Skin epidermis (tissue), 12 donors: ENCODE measurements around the gene FOXP1.

Source experiments
- H3K27ac ChIP-seq, 21 experiments: fragments of 200-600 bp; sonication (generic) in 11 of 21; one replicate each; pipeline ENCODE4 v1.5.0; 2020; ENCODE audit warnings: mild to moderate bottlenecking in 3 of 21, inconsistent platforms in 2 of 21, moderate library complexity in 2 of 21
- H3K4me3 ChIP-seq, 7 experiments: fragments of 200-600 bp; sonication (generic) in 2 of 7; one replicate each; pipeline ENCODE4 v1.5.0; 2020; ENCODE audit warnings: inconsistent platforms in 2 of 7, mild to moderate bottlenecking in 2 of 7, moderate library complexity in 1 of 7

FOXP1 gene

DNA sequence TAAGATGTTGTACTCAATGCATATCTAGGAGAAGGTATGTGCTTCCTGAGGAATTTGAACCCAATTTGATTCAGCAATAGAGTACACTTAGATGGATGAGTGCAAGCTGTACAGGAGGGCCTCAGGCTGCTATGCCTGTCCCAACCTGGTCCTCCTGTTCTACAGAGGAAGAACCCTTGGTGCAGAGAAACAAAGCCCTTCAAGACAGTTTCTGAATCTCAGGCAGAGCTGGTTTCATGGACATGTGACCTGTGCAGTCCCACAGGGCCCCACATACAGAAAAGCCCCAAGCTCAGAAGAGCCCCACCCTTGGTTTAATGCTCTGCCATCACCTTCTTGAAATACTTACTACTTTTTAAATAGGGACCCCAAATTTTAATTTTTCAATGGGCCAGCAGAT lies 15.3 kb downstream of the FOXP1 start:
- Histone ChIP-seq H3K27ac (no peak overlapping the region), H3K4me3 (no peak overlapping the region)

DNA sequence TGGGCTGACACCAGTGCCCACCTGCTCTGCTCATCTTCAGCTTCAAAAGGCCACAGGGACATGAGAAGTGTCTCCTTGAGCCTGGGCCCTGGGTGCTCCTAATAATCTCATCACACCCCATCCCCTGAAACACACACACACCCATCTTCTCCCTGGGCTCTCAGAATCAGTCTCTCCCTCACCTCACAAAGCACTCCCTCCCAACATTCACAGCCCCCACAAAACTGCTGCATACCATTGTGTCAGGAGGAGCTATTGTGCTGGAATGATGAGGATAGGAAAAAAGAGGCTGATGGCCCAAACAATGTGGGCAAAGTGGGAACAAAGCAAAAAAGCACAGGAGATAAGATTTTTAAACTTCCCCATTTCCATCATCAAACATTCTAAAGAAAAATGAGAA lies 16.8 kb downstream of the FOXP1 start:
- H3K27ac ChIP-seq, result no peak overlapping the region
- H3K4me3 ChIP-seq, result no peak overlapping the region

DNA sequence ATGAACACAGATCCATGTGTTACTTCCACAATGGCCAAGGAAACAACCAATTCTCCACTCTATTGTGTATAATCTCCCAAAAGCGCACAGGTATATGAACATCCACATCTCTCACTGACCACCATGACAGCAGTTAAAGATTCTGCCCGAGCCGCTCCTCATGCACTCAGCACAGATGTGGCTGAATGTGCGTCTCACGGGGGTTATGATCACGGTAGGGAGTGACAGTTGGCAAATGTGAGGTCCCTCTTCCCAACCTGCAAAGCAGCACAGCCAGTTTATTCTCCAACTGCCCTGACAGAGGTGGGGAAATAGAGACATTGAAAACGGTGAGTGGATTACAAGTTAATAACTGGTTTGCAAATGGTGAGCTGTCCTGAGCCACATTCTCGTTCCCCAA lies 17.6 kb downstream of the FOXP1 start:
- Histone ChIP-seq H3K4me3 (no peak overlapping the region), H3K27ac (no peak overlapping the region)

DNA sequence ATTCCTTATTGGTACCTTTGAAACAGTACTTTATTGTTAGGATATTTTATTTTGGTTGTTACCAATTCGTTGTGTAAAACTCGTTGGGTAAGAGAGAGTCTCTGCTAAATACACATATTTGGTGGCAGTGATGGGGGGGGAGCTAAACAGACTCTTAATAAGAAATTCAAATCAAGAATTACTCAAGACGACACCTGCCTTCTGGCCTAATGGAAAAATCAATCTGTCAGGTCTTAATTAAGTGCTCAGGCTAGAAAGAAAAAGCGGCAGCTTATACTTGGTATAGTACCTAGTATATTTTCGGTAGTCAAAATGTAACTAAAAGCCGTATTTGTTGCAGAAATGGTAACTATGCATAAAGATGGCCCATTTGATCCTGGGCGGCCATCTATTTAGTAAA lies 18.2 kb downstream of the FOXP1 start:
- H3K4me3 ChIP-seq, result no peak overlapping the region

DNA sequence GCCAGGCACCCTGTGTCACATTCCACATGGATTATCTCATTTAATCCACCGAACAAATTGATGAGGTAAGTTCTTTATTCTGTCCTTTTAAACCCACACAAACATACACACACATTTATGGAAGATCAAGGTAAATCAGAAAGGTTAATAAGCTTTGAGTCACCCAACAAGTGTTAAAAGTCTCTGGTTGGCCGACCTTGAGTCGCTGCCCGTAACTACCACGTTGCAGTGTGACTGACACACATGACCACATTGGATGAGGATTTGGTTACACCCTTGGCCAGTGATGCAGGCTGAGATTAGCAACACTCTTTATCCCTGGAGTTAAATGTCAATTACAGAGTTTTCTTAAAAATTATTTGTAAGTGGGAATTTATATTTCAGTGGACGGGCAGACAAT lies 19.2 kb downstream of the FOXP1 start:
- no peak overlapping the region for H3K4me3 ChIP-seq
- H3K27ac ChIP-seq, result no peak overlapping the region

More for the DNA sequence above, 18.2 kb downstream of the FOXP1 start:
- H3K27ac ChIP-seq, result no peak overlapping the region

DNA sequence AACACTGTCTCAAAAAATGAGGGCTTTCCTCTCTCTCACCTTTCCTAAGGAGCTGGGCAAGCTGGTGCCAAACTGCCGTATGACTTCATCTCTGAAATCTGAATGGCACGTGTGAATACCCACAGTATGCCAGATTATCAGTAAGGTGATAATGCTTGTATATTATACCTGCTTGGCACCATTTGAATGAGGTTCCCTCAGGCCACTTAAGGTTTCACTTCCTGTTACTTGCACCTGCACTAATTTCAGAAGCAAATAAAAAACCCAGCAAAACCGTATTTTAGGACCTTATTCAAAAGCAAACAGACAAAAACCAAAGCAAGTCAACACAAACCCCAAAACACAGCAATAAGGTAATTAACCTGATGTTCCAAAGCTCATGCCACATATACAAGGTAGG lies 19.7 kb downstream of the FOXP1 start:
- Histone ChIP-seq H3K27ac (no peak overlapping the region), H3K4me3 (no peak overlapping the region)

DNA sequence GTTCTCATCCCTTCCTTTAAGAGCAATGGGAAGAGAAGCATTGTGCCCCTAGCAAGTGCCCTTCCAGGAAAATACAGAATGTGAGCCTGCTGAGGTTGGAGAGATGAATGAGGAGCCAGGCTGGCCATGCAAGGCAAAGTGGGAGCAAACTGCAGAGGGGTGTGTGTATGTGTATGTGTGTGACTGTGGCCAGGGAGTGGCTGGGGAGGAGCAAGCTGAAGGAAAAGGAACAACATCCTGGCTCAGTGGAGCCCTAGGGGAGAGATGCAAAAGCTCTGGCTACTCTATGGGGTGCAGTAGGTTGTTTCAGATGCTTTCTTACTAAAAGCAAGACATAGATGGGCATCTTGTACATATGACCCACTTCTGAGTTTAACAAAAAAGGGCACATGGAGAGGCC lies 20.6 kb downstream of the FOXP1 start:
- Histone ChIP-seq H3K4me3 (no peak overlapping the region), H3K27ac (no peak overlapping the region)

DNA sequence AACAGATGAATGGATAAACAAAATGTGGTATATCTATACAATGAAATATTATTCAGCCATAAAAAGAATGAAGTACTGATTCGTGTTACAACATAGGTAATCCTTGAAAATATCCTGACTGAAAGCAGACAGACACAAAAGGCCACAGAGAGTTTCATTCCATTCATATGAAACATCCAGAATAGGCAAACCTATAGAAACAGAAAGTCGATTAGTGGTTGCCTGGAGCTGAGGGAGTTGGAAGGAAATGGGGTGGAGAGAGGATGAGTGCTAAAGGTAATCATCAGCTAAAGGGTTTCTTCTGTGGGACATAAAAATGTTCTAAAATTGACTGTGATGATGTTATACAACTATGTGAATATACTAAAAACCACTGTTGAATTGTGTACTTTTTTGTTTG lies 22.9 kb downstream of the FOXP1 start:
- Histone ChIP-seq H3K27ac (no peak overlapping the region), H3K4me3 (no peak overlapping the region)

DNA sequence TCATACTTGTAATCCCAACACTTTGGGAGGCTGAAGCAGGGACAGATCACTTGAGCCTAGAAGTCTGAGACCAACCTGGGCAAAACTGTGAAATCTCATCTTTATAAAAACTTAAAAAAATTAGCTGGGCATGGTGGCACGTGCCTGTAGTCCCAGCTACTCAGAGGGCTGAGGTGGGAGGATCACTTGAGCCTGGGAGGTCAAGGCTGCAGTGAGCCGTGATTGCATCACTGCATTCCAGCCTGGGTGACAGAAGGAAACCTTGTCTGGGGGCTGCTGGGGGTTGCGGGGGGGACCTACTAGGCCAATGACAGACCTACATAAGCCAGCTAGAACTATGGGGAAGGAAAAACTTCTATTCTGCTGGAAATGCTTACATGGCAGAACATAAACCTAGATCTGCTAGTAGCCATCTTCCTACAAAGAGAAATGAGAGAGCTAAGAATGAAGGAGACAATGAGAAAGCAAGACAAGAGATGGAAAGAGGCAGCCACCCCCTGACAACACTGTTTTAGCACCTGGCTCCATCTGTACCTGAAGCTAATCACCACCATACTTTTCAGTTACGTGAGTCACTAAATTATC lies 23.9 kb downstream of the FOXP1 start:
- Histone ChIP-seq H3K27ac (no peak overlapping the region), H3K4me3 (no peak overlapping the region)

DNA sequence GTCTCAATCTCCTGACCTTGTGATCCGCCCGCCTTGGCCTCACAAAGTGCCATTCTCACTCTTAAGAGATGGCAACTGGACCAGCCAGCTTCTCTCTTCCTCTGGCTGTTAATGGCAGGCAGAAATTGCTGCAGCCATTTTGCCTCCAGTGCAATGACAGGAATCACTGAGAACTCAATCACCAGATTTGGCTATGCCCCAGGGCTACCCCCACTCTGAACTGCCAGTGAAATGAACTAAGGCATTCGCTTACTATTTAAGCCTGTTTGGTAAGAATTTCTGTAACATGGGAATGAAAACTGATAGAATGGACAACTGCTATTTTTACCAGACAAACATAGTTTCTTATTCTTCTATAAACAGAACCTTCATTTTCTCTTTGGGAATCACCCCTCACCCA lies 24.5 kb downstream of the FOXP1 start:
- Histone ChIP-seq H3K4me3 (no peak overlapping the region), H3K27ac (no peak overlapping the region)

DNA sequence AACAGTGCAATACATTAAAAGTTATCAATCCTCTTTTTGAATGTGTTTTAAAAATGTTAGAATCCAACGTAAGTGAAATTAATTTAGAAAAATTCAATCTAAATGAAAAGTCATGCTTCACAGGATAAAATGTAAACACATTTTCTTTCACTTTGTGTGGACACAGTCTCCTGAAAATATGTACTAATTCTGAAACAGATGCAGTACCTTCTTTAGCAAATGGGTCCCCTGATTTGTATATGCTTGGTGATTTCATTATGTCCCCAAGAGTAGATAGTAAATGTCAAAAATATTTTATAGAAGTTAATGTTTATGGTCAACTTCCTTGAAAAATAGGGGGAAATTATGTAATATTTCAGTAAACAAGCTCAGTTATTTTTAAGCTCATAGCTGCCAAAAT lies 28.9 kb downstream of the FOXP1 start:
- Histone ChIP-seq H3K27ac (no peak overlapping the region), H3K4me3 (no peak overlapping the region)

DNA sequence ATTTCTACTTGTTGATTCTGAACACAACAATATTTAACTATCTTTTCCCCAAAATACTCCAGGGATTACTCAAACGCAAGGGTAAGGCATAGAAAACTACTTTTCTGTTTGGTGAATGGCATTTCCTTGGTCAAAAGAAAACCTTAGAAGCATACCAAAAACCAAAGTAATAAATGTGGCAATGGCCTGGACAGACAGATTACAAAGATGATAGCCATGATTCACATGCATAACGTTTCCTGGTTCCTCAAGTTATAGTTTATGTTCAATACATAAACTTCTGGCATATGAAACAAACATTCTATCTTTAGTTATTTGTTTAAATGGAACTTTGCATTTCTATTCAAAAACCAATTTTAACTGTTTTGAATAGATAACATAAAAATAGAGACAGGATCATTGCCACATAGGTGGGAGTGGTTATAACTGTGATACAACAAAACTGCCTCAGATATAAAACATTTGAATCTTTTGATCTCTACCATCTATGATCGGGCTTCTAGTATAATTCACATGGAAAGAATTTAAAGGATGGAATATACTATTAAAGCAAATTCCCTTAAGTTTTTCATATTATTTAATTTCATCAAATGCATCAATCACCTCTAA lies 32.1 kb downstream of the FOXP1 start:
- Histone ChIP-seq H3K4me3 (no peak overlapping the region), H3K27ac (no peak overlapping the region)

DNA sequence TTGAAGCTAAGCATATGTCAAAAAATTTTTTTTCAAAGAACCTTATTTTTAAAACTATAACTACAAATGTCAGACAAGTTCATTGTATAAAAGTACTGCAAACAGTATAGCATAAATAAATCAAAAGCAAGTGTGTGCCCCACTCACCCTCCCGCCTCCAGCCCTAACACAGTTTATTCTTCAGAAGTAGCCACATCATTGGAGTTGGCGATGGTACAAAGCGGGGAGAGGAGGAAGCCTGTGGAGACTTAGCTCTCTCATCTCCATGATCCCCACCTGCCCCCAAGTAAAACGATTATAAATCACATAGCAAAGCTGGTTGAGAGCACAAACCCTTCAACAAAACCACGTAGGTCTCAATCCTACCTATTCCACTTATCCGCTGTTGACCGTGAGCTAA lies 33.6 kb downstream of the FOXP1 start:
- Histone ChIP-seq H3K4me3 (no peak overlapping the region), H3K27ac (no peak overlapping the region)

DNA sequence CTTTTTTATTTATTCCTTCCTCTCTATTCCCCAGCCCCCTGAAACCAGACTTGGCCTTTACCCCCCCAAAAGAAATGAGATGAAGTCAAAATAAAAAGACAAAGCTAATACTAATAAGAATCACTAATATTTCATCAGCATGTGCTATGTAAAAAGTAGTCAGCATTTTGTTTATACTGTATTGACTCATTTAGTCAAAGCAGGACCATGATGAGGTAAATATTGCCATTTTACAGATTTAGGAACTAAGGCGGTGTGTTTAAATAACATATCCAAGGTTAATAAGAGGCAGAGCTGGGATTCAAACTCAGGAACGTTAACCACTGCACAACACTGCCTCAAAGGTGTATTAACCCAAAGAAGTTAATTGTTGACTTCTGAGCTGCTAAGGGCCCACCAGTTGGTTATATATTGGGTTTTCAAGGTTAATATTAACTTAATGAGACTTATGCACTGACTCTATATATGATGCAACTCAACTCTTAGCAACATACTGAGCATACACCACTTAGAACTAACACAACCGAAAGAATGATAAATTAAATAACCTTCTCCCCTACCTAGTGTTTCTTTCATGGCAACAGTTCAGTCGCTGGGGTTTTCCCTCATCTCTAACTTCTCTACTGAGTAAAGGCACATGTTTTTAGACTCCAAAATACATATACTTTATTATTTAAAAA lies 34.7 kb downstream of the FOXP1 start:
- Histone ChIP-seq H3K27ac (no peak overlapping the region), H3K4me3 (no peak overlapping the region)

DNA sequence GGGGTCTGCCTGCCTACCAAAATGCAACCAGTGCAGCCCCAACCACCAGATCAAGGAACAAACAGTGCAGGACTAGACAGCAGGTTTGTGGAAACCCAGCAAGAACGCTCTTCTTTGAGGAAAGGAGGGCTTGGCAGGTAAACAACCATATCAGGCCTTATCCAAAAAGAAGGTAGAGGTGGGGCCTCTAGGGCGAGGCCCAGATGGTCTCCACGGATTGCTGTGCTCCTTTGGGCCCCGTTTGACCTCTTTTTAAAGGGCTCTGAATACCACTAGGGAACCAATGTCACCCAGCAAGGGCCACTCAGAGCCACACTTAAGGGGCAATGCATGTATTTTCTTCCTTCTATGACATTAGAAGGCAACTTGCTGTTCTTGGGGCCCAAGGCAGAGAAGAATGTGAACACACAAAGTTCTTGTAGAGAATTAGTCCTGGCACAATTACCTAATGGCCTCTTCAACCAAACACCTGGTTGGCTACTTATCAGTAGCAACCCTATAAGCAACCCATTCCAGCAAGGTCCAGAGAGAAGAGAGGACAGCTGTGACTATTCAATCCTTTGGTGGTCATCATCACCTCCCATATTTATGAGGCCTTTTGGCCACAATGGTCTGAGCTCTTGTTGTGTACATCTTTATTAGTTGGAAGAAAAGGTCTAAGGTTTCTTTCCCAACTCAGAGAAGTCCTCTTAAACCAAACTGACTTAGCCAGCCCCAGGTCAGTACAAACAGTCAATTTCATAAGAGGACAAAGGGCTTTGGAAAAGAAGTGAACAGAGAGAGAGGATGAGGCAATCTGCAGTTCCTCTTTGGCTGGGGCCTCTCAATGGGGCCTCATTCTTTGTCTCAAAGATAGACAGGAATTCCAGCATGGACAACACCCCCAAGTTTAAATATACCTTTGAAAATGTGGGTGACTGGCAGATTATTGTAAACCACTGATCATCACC lies 36.0 kb downstream of the FOXP1 start:
- no peak overlapping the region for H3K27ac ChIP-seq
- no peak overlapping the region for H3K4me3 ChIP-seq

DNA sequence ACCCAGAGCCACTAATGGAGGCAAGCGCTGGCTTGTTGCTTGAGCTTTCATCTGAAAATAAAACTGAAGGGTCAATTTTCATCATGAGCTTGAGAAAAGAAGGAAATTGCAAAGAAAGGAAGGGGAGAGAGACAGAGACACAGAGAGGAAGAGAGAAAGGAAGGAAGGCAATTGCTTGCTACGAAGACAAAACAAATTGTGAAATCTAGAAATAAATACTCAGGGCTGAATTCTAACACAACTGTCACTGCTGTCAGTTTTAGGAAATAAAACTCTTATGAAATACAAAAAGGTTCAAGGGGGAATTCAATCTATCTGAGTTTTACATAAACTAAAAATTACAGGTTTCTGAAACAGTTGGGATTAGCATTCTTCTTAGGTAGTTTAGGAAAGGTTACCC lies 36.7 kb downstream of the FOXP1 start:
- no peak overlapping the region for H3K4me3 ChIP-seq
- H3K27ac ChIP-seq, result no peak overlapping the region

DNA sequence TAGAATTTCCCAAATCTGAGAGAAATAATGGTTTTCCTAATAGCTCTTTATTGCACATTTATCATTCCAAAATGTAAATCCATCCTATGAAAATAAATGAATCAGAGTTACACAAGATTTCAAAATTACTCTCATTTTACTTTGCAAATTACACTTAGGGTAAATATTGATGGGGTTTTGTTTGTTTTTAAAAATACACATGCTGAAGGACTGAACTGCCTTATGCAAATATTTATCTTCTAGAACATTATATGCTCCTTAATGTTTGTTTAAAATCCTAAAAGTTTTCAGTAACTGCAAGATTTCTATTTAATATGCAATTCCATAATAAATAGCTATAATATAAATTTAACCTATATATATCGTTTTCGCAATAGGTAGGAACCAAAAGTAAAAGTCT lies 38.2 kb downstream of the FOXP1 start:
- Histone ChIP-seq H3K27ac (no peak overlapping the region), H3K4me3 (no peak overlapping the region)

DNA sequence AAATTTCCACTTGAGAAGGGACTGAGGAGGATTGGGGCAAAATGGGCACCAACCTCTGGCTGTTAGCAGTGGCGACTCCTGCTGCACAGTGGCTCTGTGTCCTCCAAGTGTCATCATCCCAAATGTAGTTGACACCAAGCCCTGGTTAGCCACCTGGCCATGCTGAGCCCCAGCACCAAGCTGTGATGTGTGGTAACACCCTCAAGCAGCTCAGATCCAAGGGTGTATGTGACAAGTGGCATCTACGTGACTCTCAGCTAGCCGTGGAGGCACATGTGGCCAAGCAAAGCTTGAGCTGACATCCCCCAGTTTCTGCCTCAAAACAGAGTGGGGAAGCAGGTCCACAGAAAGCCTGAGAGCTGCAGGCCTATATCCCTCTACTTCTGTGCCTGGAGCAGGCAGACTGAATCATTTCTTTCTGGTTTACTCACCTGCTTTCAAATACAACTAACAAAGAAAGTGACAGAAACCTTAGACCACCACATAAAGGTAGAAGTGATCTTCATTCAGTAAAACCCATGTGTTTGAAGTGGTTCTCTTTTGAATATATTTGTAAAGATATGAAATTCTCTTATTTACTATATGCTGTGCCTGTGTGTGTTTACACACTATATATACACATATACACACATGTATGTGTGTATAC lies 40.0 kb downstream of the FOXP1 start:
- H3K27ac ChIP-seq, result peak overlapping the region in 8 of 21 experiments; percentile 27 to 59 (median 39)
- no peak overlapping the region for H3K4me3 ChIP-seq

DNA sequence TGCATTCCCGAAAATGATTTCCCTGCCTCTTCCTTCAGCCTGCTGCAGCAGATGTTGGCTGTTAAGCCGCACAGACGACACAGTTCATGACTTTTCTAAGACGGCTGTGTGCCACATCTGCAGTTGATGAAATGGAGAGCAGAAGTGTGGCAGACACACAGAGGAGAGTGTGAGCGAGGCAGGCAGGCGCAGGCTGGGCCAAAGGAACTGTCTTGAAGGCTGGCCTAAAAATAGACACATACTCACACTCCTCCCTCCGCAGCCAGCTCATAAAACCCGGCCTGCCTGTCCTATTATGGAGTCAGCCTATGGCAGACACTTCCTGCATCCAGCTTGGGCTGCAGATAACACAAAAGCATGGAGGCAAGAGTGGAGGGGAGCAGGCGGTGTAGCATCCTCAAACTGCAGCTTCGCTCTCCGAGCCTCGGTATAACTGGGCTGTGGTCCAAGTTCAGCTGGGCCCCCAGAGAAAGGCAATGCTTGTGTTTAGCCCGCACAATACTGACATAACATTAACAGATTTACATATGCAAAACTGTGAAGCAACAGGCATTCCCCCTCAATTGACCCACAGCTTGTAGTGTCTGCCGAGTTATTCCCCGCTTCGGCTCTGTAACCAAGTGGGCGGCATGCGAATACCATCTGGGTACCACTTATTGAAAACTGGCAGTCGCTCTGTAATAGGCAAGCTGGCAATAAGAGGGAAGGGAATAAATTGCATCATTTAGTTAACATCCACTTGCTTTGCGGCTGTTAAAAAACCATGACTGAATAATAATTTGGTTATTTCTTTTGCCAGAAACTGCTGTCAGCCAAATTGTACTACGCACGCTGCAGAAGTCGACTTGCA lies 40.8 kb downstream of the FOXP1 start:
- Histone ChIP-seq H3K4me3 (peak overlapping the region in 3 of 7 experiments; percentile 2 to 7 (median 3)), H3K27ac (peak overlapping the region in 12 of 21 experiments; percentile 17 to 67 (median 38))
